ENCODE measurements around the gene TXNDC15.
A peak's percentile ranks its signal among the peaks of the same experiment; 100 is the strongest.

GRCh38 chr5:134917070-134917815 lies 43.1 kb downstream of the TXNDC15 start:
- TF ChIP-seq EZH2 (IDR thresholded peaks at IDR 0.05; ENCODE audit: low read length) (no peak), CTCF (optimal IDR thresholded peaks at IDR 0.05 in 1 of 3, IDR thresholded peaks at IDR 0.05 in 1 of 3, conservative IDR thresholded peaks at IDR 0.05 in 1 of 3; ENCODE audit: extremely low read depth in 1 of 3, insufficient read depth in 2 of 3, low read length in 3 of 3) (peak; percentile 27 to 62 (median 55))
